Liver (tissue), 9 donors: ENCODE data around the gene GULP1. TPM values are rescaled to one million over a fixed set of nuclear protein-coding genes. Genes with fewer than 3 reads are reported as not detected.

Experiments
- DNase-seq: peaks from one replicate; pipeline ENCODE4 v3.0.0-alpha.2; 2017; ENCODE audit warnings: low spot score
- H3K27ac ChIP-seq, 2 donors: one replicate each; pipeline ENCODE4 v1.7.0; 2013; ENCODE audit warnings: inconsistent platforms in 2 of 2, low read length in 2 of 2, control low read depth in 1 of 2, low read depth in 1 of 2, mild to moderate bottlenecking in 1 of 2
- H3K27me3 ChIP-seq, 4 donors: one replicate each; pipeline versions ENCODE4 v1.6.1 to v1.7.0; 2013; ENCODE audit warnings: low read length in 3 of 4, inconsistent platforms in 1 of 4, mild to moderate bottlenecking in 1 of 4, moderate library complexity in 1 of 4; ENCODE audit not compliant: control insufficient read depth in 4 of 4, insufficient read depth in 4 of 4
- H3K36me3 ChIP-seq, 4 donors: one replicate each; pipeline versions ENCODE4 v1.6.1 to v1.7.0; 2013; ENCODE audit warnings: low read length in 3 of 4, mild to moderate bottlenecking in 3 of 4, low read depth in 1 of 4, moderate library complexity in 1 of 4; ENCODE audit not compliant: control insufficient read depth in 4 of 4, insufficient read depth in 3 of 4
- H3K4me1 ChIP-seq, 4 donors: one replicate each; pipeline versions ENCODE4 v1.6.1 to v1.7.0; 2013; ENCODE audit warnings: low read length in 3 of 4, mild to moderate bottlenecking in 3 of 4, moderate library complexity in 1 of 4; ENCODE audit not compliant: control insufficient read depth in 4 of 4, insufficient read depth in 4 of 4
- H3K4me3 ChIP-seq, 3 donors: one replicate each; pipeline versions ENCODE4 v1.6.1 to v1.7.0; 2013; ENCODE audit warnings: low read length in 3 of 3, control low read depth in 1 of 3, low read depth in 1 of 3, mild to moderate bottlenecking in 1 of 3
- H3K9ac ChIP-seq, 2 donors: one replicate each; pipeline ENCODE4 v1.7.0; 2013; ENCODE audit warnings: low read length in 2 of 2, mild to moderate bottlenecking in 2 of 2, moderate library complexity in 2 of 2, control low read depth in 1 of 2, low read depth in 1 of 2
- H3K9me3 ChIP-seq, 4 donors: one replicate each; pipeline versions ENCODE4 v1.6.1 to v1.7.0; 2013; ENCODE audit warnings: low read length in 3 of 4; ENCODE audit not compliant: control insufficient read depth in 4 of 4
- ATF3 ChIP-seq: IDR thresholded peaks from 2 replicates; pipeline ENCODE4 v1.6.1; 2016; ENCODE audit warnings: antibody characterized with exemption
- EGR1 ChIP-seq, 2 donors: IDR thresholded peaks; 2 replicates each; pipeline ENCODE4 v1.6.1; 2016 to 2018; ENCODE audit warnings: antibody characterized with exemption in 2 of 2, low read depth in 2 of 2
- FOXA1 ChIP-seq: IDR thresholded peaks from 2 replicates; pipeline ENCODE4 v1.6.1; 2016; ENCODE audit warnings: antibody characterized with exemption
- FOXA2 ChIP-seq: IDR thresholded peaks from 2 replicates; pipeline ENCODE4 v1.6.1; 2016; ENCODE audit warnings: antibody characterized with exemption
- GABPA ChIP-seq, 2 donors: IDR thresholded peaks in 1 of 2; conservative IDR thresholded peaks in 1 of 2; 2 replicates each; pipeline ENCODE4 v1.6.1; 2016; ENCODE audit warnings: antibody characterized with exemption in 2 of 2, mild to moderate bottlenecking in 1 of 2, moderate library complexity in 1 of 2
- HNF4A ChIP-seq, 2 donors: conservative IDR thresholded peaks; 2 replicates each; pipeline ENCODE4 v1.6.1; 2016; ENCODE audit warnings: antibody characterized with exemption in 2 of 2, mild to moderate bottlenecking in 2 of 2
- HNF4G ChIP-seq: IDR thresholded peaks from 2 replicates; pipeline ENCODE4 v1.6.1; 2016; ENCODE audit warnings: antibody characterized with exemption
- JUND ChIP-seq, 2 donors: IDR thresholded peaks; 2 replicates each; pipeline ENCODE4 v1.6.1; 2016; ENCODE audit warnings: antibody characterized with exemption in 2 of 2
- MAX ChIP-seq: IDR thresholded peaks from 2 replicates; pipeline ENCODE4 v1.6.1; 2016; ENCODE audit warnings: antibody characterized with exemption
- RAD21 ChIP-seq, 2 donors: IDR thresholded peaks; 2 replicates each; pipeline ENCODE4 v1.6.1; 2016; ENCODE audit warnings: antibody characterized with exemption in 2 of 2, mild to moderate bottlenecking in 2 of 2
- REST ChIP-seq: IDR thresholded peaks from 2 replicates; pipeline ENCODE4 v1.6.1; 2016; ENCODE audit warnings: antibody characterized with exemption, mild to moderate bottlenecking
- SP1 ChIP-seq: IDR thresholded peaks from 2 replicates; pipeline ENCODE4 v1.6.1; 2018; ENCODE audit warnings: antibody characterized with exemption, mild to moderate bottlenecking
- TAF1 ChIP-seq: conservative IDR thresholded peaks from 2 replicates; pipeline ENCODE4 v1.6.1; 2016; ENCODE audit warnings: antibody characterized with exemption, mild to moderate bottlenecking
- YY1 ChIP-seq: IDR thresholded peaks from 2 replicates; pipeline ENCODE4 v1.6.1; 2016; ENCODE audit warnings: antibody characterized with exemption, mild to moderate bottlenecking
- WGBS: extraction: QIAGEN DNeasy Blood & Tissue Kit; methylation state at CpG from one replicate; pipeline ENCODE4 v1.1.7; 2013; 5-methylcytosine and 5-hydroxymethylcytosine counted together
- polyA plus RNA-seq, 2 donors: library from polyadenylated mRNA; stranded (reverse) in 1 of 2; unstranded in 1 of 2; fragments of 200-250 nt in 1 of 2; fragments of >200 nt in 1 of 2; fragmentation: Nextera tagmentation in 1 of 2; extraction: Ambion mirVana in 1 of 2; gene quantifications; one replicate each; pipeline versions ENCODE4 v1.2.1 to v1.2.3, GENCODE V29; 2013 to 2015
- total RNA-seq, 2 donors: library from RNA; depleted of rRNA; stranded (reverse); fragments of >200 nt; gene quantifications; one replicate each; pipeline ENCODE4 v1.2.3, GENCODE V29; 2014
- TF ChIP-seq, protein P1 (sequence below): IDR thresholded peaks from 2 replicates; pipeline ENCODE4 v1.6.1; 2016; ENCODE audit warnings: antibody characterized with exemption
- TF ChIP-seq, protein P2 (sequence below): fragments of 150-350 bp; IDR thresholded peaks from 2 replicates; pipeline ENCODE4 v1.5.1; 2017; ENCODE audit warnings: improper control_type of control experiment, low read depth, low read length; ENCODE audit not compliant: missing input control
- donor health status: healthy.
- donor health status: healthy.
- donor health status: healthy.
- donor health status: healthy.
- donor health status: healthy.

Gene GULP1
- total and polyA plus RNA-seq, 4 donors: 0.53 to 6.9 (median 0.89) TPM

GRCh38 chr2:188382107-188382506 lies 90.4 kb downstream of the GULP1 start:
- TF ChIP-seq, protein P1, sequence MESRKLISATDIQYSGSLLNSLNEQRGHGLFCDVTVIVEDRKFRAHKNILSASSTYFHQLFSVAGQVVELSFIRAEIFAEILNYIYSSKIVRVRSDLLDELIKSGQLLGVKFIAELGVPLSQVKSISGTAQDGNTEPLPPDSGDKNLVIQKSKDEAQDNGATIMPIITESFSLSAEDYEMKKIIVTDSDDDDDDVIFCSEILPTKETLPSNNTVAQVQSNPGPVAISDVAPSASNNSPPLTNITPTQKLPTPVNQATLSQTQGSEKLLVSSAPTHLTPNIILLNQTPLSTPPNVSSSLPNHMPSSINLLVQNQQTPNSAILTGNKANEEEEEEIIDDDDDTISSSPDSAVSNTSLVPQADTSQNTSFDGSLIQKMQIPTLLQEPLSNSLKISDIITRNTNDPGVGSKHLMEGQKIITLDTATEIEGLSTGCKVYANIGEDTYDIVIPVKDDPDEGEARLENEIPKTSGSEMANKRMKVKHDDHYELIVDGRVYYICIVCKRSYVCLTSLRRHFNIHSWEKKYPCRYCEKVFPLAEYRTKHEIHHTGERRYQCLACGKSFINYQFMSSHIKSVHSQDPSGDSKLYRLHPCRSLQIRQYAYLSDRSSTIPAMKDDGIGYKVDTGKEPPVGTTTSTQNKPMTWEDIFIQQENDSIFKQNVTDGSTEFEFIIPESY: no peak
- TF ChIP-seq GABPA (IDR thresholded peaks at IDR 0.05 in 1 of 2, conservative IDR thresholded peaks at IDR 0.05 in 1 of 2) (no peak), EGR1 (IDR thresholded peaks at IDR 0.05; ENCODE audit: low read depth in 2 of 2) (no peak), ATF3 (no peak), YY1 (no peak), FOXA2 (no peak), HNF4G (no peak)
- 76% methylated on average over 2 of the region's 2 CpGs for WGBS
- Histone ChIP-seq H3K27ac (no peak overlapping the region), H3K9me3 (peaks cover 0 to 5% (median 0%) of the 10 kb centered on the region in 4 donors), H3K4me3 (no peak overlapping the region), H3K4me1 (no peaks in the 10 kb centered on the region), H3K36me3 (no peaks in the 10 kb centered on the region), H3K27me3 (no peaks in the 10 kb centered on the region), H3K9ac (no peak overlapping the region)
- DNase-seq: no peak

GRCh38 chr2:188383158-188383557 lies 91.5 kb downstream of the GULP1 start:
- H3K9ac ChIP-seq: peak overlapping the region in 1 of 2 donors; percentile 32
- WGBS: 51% methylated on average over 1 of the region's 1 CpG
- no peak overlapping the region for H3K27ac ChIP-seq

DNA sequence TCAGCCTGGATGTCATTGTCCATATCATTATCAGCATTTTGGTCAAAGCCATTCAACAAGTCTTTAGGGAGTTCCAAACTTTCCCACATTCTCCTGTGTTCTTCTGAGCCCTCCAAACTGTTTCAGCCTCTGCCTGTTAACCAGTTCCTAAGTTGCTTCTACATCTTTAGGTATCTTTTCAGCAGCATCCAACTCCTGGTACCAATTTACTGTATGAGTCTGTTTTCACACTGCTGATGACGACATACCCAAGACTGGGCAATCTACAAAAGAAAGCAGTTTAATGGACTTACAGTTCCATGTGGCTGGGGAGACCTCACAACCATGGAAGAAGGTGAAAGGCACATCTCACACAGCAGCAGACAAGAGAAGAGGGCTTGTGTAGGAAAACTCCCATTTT lies 94.2 kb downstream of the GULP1 start:
- DNase-seq: no peak
- TF ChIP-seq HNF4A (conservative IDR thresholded peaks at IDR 0.05): no peak
- TF ChIP-seq GABPA (IDR thresholded peaks at IDR 0.05 in 1 of 2, conservative IDR thresholded peaks at IDR 0.05 in 1 of 2): no peak
- no peak for TF ChIP-seq HNF4G
- TF ChIP-seq, protein P2, sequence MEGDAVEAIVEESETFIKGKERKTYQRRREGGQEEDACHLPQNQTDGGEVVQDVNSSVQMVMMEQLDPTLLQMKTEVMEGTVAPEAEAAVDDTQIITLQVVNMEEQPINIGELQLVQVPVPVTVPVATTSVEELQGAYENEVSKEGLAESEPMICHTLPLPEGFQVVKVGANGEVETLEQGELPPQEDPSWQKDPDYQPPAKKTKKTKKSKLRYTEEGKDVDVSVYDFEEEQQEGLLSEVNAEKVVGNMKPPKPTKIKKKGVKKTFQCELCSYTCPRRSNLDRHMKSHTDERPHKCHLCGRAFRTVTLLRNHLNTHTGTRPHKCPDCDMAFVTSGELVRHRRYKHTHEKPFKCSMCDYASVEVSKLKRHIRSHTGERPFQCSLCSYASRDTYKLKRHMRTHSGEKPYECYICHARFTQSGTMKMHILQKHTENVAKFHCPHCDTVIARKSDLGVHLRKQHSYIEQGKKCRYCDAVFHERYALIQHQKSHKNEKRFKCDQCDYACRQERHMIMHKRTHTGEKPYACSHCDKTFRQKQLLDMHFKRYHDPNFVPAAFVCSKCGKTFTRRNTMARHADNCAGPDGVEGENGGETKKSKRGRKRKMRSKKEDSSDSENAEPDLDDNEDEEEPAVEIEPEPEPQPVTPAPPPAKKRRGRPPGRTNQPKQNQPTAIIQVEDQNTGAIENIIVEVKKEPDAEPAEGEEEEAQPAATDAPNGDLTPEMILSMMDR: no peak
- no peak for TF ChIP-seq MAX
- TF ChIP-seq SP1: no peak
- no peak for TF ChIP-seq ATF3
- TF ChIP-seq EGR1 (IDR thresholded peaks at IDR 0.05; ENCODE audit: low read depth in 2 of 2): no peak
- TF ChIP-seq FOXA1: no peak
- TF ChIP-seq YY1: no peak
- TF ChIP-seq, protein P1: no peak
- TF ChIP-seq JUND (IDR thresholded peaks at IDR 0.05): no peak
- TF ChIP-seq TAF1: no peak
- no peak for TF ChIP-seq REST
- WGBS: 93% methylated on average over 1 of the region's 1 CpG

More at GRCh38 chr2:188383158-188383557, 91.5 kb downstream of the GULP1 start:
- TF ChIP-seq ATF3 (no peak), YY1 (no peak), RAD21 (IDR thresholded peaks at IDR 0.05) (no peak)
- DNase-seq: no peak
- no peaks in the 10 kb centered on the region for H3K36me3 ChIP-seq
- no peak overlapping the region for H3K4me3 ChIP-seq
- peaks cover 0 to 5% (median 0%) of the 10 kb centered on the region in 4 donors for H3K9me3 ChIP-seq
- H3K4me1 ChIP-seq: no peaks in the 10 kb centered on the region
- no peaks in the 10 kb centered on the region for H3K27me3 ChIP-seq

More for the DNA sequence above, 94.2 kb downstream of the GULP1 start:
- Histone ChIP-seq H3K27me3 (no peaks in the 10 kb centered on the region), H3K4me3 (no peak overlapping the region), H3K9ac (no peak overlapping the region), H3K4me1 (no peaks in the 10 kb centered on the region), H3K36me3 (no peaks in the 10 kb centered on the region), H3K9me3 (peaks cover 0 to 5% (median 0%) of the 10 kb centered on the region in 4 donors), H3K27ac (no peak overlapping the region)
